BJ (cell line): ENCODE data around the gene ENAM. TPM values are rescaled to one million over a fixed set of nuclear protein-coding genes. Genes with fewer than 3 reads are reported as not detected.

Experiments
- CTCF ChIA-PET: fragments of 350-600 bp; formaldehyde crosslinking; extraction: SDS; loops from one replicate; lab custom pipeline; 2021; ENCODE audit warnings: antibody characterized with exemption, inconsistent platforms; lab: Yijun Ruan, JAX
- POLR2A ChIA-PET: fragments of 300-600 bp; sonication (Branson Sonifier 250); formaldehyde crosslinking; extraction: SDS; loops from one replicate; lab custom pipeline; 2021; ENCODE audit warnings: antibody characterized with exemption; lab: Charles Lee
- DNase-seq: peaks from one replicate; pipeline ENCODE4 v3.0.0-alpha.2; 2011; ENCODE audit warnings: low read depth
- H3K27me3 ChIP-seq: 2 replicates; pipeline ENCODE4 v1.6.0; 2011; ENCODE audit warnings: low read length; ENCODE audit not compliant: control insufficient read depth, insufficient read depth
- H3K36me3 ChIP-seq: 2 replicates; pipeline ENCODE4 v1.5.1; 2011; ENCODE audit warnings: low read length; ENCODE audit not compliant: control insufficient read depth, insufficient read depth
- H3K4me3 ChIP-seq: 2 replicates; pipeline ENCODE4 v1.5.1; 2011; ENCODE audit warnings: low read depth, mild to moderate bottlenecking, control low read depth, low read length
- CTCF ChIP-seq: IDR thresholded peaks from 2 replicates; pipeline ENCODE4 v1.5.1; 2011; ENCODE audit warnings: low read depth, mild to moderate bottlenecking, control low read depth, inconsistent platforms, low read length, moderate library complexity; ENCODE audit not compliant: insufficient read depth
- polyA plus RNA-seq: library from polyadenylated mRNA; depleted of rRNA; stranded (reverse); fragments of >200 nt; gene quantifications from 2 replicates; pipeline ENCODE4 v1.2.3, GENCODE V29; 2011

ENAM gene
- polyA plus RNA-seq, 1 experiment, result 0.01 TPM

GRCh38 chr4:70601422-70602039 is 27.0 kb upstream of the ENAM start:
- 0 out of 2 replicates have a peak, but pooled peaks cover 3% of the 10 kb centered on the region for H3K27me3 ChIP-seq
- ChIA-PET POLR2A (no interaction called here), CTCF (interaction anchor here (0.6 to 4.0 kb wide), 5 partner anchors 9 to 624 kb away, joined by 3 to 22 read pairs (median 3); partner anchors contain the start of gene AMBN)
- TF ChIP-seq CTCF, result peak; percentile 78
- no peak for DNase-seq
- no peaks in the 10 kb centered on the region for H3K36me3 ChIP-seq
- no peak overlapping the region for H3K4me3 ChIP-seq

- no peaks in the 10 kb centered on the region for H3K36me3 ChIP-seq
- H3K4me3 ChIP-seq, result no peak overlapping the region
- no peak for DNase-seq
- H3K27me3 ChIP-seq, result 0 out of 2 replicates have a peak, but pooled peaks cover 2% of the 10 kb centered on the region
- CTCF ChIA-PET, result interaction anchor here (4.0 kb wide), 1 partner anchor 11 kb away, joined by 22 read pairs; no protein-coding TSS in a partner anchor
- TF ChIP-seq CTCF, result no peak
- POLR2A ChIA-PET, result no interaction called here
These were observed 24.7 kb upstream of the ENAM start for GRCh38 chr4:70603856-70604255.

- H3K27me3 ChIP-seq, result peaks cover 3% of the 10 kb centered on the region; the same call in 1 of the 2 replicates
- CTCF ChIA-PET, result no interaction called here
- POLR2A ChIA-PET, result no interaction called here
- H3K4me3 ChIP-seq, result no peak overlapping the region
- TF ChIP-seq CTCF, result no peak
- H3K36me3 ChIP-seq, result no peaks in the 10 kb centered on the region
- no peak for DNase-seq
These were observed 22.1 kb upstream of the ENAM start for GRCh38 chr4:70606459-70606858.

GRCh38 chr4:70607334-70607853 is 21.1 kb upstream of the ENAM start:
- Histone ChIP-seq H3K27me3 (peaks cover 3% of the 10 kb centered on the region; the same call in 1 of the 2 replicates), H3K4me3 (no peak overlapping the region), H3K36me3 (no peaks in the 10 kb centered on the region)
- POLR2A ChIA-PET, result no interaction called here
- no peak for DNase-seq
- no peak for TF ChIP-seq CTCF
- CTCF ChIA-PET, result interaction anchor here (0.6 kb wide), 1 partner anchor 19 kb away, joined by 3 read pairs; no protein-coding TSS in a partner anchor

- Histone ChIP-seq H3K27me3 (peaks cover 3% of the 10 kb centered on the region; the same call in 1 of the 2 replicates), H3K4me3 (no peak overlapping the region), H3K36me3 (no peaks in the 10 kb centered on the region)
- POLR2A ChIA-PET, result no interaction called here
- CTCF ChIA-PET, result no interaction called here
- DNase-seq, result no peak
- no peak for TF ChIP-seq CTCF
These were observed 20.2 kb upstream of the ENAM start for GRCh38 chr4:70608324-70608723.
